ENCODE measurements around the gene TBPL1. TPM values are rescaled to one million over a fixed set of nuclear protein-coding genes. Genes with fewer than 3 reads are reported as not detected.
"Not testable (repeated sequence)": the region's sequence is repeated elsewhere in the genome, so short reads cannot be mapped to it uniquely, and the experiment has no call there.

The TBPL1 gene
- total and polyA plus RNA-seq, 7 donors: 6.6 to 26.4 (median 13.2) TPM

DNA sequence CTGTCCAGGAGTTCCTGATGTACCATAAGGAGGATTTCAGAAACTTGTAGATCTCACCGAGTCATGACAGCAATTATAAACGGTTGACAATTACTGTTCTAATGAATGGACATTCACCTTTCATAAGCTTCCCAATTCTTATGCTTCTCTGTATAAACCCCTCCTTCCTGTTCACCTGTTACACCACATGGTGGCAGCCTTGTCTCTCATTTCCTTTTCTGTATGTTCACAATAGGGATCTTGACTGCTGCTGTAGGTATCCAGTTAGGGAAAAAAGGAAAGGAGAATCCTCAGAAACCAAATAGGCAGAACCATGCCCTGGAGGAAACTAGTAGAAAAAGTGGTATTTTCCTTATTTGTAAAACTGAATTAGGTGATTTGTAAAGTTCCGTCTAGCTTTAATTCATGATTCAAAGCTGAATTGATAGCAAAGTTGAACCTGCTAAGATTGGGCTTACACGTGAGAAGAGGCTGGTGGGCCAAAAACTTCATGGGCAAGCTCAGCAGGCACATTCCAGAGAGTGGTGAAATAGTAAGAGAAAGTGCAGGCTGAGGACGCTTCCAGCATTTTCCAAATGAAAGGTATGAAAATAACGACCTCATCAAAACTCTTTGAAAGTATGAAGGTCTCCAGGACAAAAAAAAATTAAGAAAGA lies 29.0 kb upstream of the TBPL1 start:
- no peaks in the 10 kb centered on the region for H3K4me1 ChIP-seq
- DNase-seq: peak; percentile 74
- no peaks in the 10 kb centered on the region for H3K9me3 ChIP-seq
- TF ChIP-seq POLR2A (IDR thresholded peaks at IDR 0.05) (no peak), EP300 (IDR thresholded peaks at IDR 0.05) (no peak), POLR2AphosphoS5 (IDR thresholded peaks at IDR 0.05) (no peak)
- TF ChIP-seq, protein P1, sequence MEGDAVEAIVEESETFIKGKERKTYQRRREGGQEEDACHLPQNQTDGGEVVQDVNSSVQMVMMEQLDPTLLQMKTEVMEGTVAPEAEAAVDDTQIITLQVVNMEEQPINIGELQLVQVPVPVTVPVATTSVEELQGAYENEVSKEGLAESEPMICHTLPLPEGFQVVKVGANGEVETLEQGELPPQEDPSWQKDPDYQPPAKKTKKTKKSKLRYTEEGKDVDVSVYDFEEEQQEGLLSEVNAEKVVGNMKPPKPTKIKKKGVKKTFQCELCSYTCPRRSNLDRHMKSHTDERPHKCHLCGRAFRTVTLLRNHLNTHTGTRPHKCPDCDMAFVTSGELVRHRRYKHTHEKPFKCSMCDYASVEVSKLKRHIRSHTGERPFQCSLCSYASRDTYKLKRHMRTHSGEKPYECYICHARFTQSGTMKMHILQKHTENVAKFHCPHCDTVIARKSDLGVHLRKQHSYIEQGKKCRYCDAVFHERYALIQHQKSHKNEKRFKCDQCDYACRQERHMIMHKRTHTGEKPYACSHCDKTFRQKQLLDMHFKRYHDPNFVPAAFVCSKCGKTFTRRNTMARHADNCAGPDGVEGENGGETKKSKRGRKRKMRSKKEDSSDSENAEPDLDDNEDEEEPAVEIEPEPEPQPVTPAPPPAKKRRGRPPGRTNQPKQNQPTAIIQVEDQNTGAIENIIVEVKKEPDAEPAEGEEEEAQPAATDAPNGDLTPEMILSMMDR (IDR thresholded peaks at IDR 0.05): peak; percentile 63 to 81 (median 80)
- WGBS, 2 donors: 38 to 48% methylated on average over 6 of the region's 6 CpGs
- no peak overlapping the region for H3K27ac ChIP-seq
- no peak overlapping the region for H3K4me3 ChIP-seq
- peaks cover 0 to 16% (median 0%) of the 10 kb centered on the region in 3 donors for H3K27me3 ChIP-seq
- intact Hi-C loops (cut with DNase I): loop anchor here (1.0 to 5.0 kb wide), 4 partner anchors 49 to 958 kb away; no protein-coding TSS in a partner anchor
- H3K36me3 ChIP-seq: no peaks in the 10 kb centered on the region

DNA sequence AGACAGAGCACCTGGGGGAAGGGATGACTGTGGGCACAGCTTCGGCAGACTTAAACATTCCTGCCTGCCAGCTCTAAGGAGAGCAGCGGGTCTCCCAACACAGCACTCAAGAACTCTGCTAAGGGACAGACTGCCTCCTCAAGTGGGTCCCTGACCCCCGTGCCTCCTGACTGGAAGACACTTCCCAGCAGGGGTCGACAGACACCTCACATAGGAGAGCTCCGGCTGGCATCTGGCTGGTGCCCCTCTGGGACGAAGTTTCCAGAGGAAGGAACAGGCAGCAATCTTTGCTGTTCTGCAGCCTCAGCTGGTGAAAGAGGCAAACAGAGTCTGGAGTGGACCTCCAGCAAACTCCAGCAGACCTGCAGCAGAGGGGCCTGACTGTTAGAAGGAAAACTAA lies 21.8 kb upstream of the TBPL1 start:
- WGBS, 2 donors: 79 to 89% methylated on average over 6 of the region's 6 CpGs
- H3K4me1 ChIP-seq; H3K27ac ChIP-seq; H3K4me3 ChIP-seq; DNase-seq; intact Hi-C loops (cut with DNase I); H3K27me3 ChIP-seq; H3K9me3 ChIP-seq; H3K36me3 ChIP-seq: not testable (repeated sequence)

DNA sequence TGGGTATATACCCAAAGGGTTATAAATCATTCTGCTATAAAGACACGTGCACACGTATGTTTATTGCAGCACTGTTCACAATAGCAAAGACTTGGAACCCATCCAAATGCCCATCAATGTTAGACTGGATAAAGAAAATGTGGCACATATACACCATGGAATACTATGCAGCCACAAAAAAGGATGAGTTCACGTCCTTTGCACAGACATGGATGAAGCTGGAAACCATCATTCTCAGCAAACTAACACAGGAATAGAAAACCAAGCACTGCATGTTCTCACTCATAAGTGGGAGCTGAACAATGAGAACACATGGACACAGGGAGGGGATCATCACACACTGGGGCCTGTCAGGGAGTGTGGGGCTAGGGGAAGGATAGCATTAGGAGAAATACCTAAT lies 16.7 kb upstream of the TBPL1 start:
- intact Hi-C loops (cut with DNase I); H3K9me3 ChIP-seq; H3K36me3 ChIP-seq; H3K4me3 ChIP-seq; DNase-seq; H3K4me1 ChIP-seq; H3K27ac ChIP-seq; H3K27me3 ChIP-seq: not testable (repeated sequence)
- 45 to 81% methylated on average over 3 of the region's 3 CpGs for WGBS, 2 donors

DNA sequence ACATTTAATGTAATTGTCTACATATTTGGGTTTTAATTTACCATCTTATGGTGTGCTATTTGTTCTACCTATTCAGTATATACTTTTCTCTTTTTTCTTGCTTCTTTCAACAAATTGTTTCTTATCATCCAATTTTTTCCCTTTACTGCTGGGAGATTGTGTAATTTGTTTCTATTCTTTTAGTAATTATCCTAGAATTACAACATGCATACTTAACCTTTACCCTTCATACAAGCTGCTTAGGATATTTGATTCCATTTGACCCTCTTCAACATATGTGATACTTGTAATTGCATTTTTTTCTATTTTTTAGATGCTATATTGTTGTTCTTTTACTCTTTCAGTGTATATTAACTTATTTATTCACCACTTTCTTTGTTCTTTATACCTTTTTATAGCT lies 15.1 kb upstream of the TBPL1 start:
- H3K4me1 ChIP-seq: no peaks in the 10 kb centered on the region
- intact Hi-C loops (cut with DNase I): no loop called here
- no peak for TF ChIP-seq EP300 (IDR thresholded peaks at IDR 0.05)
- TF ChIP-seq, protein P1 (IDR thresholded peaks at IDR 0.05): no peak
- TF ChIP-seq POLR2A (IDR thresholded peaks at IDR 0.05): no peak
- TF ChIP-seq POLR2AphosphoS5 (IDR thresholded peaks at IDR 0.05): no peak
- peaks cover 0 to 3% (median 0%) of the 10 kb centered on the region in 3 donors for H3K27me3 ChIP-seq
- no peak overlapping the region for H3K4me3 ChIP-seq
- no peak overlapping the region for H3K27ac ChIP-seq
- DNase-seq: no peak
- no peaks in the 10 kb centered on the region for H3K36me3 ChIP-seq
- peaks cover 0 to 5% (median 0%) of the 10 kb centered on the region in 4 donors for H3K9me3 ChIP-seq

DNA sequence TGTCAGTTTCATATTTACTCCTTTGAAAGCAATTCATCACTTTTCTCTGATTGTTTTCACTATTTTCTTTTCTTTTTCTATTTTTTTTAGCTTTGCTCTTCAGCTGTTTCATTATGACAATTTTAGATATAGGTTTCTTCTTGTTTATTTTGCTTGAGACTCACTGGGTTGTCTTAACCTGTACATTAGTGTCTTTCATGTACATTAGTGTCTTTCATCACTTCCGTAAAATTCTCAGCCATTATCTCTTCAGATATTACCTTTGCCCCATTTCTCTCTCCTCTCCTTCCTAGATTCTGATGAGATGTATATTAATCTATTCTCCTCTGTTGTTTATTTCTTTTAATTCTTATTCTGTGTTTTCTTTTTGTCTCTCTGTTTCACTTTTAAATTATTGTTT lies 14.5 kb upstream of the TBPL1 start:
- Histone ChIP-seq H3K4me3 (no peak overlapping the region), H3K27me3 (peaks cover 0 to 3% (median 0%) of the 10 kb centered on the region in 3 donors), H3K27ac (no peak overlapping the region), H3K9me3 (peaks cover 0 to 5% (median 0%) of the 10 kb centered on the region in 4 donors), H3K36me3 (no peaks in the 10 kb centered on the region), H3K4me1 (no peaks in the 10 kb centered on the region)
- TF ChIP-seq, protein P1 (IDR thresholded peaks at IDR 0.05): no peak
- TF ChIP-seq POLR2A (IDR thresholded peaks at IDR 0.05) (no peak), POLR2AphosphoS5 (IDR thresholded peaks at IDR 0.05) (no peak), EP300 (IDR thresholded peaks at IDR 0.05) (no peak)
- intact Hi-C loops (cut with DNase I): no loop called here
- DNase-seq: no peak
- WGBS, 2 donors: 89 to 94% methylated on average over 1 of the region's 1 CpG

All from sigmoid colon (tissue), 7 donors.